GM12875 (cell line): ENCODE results near the gene BCORL1.

Experiments used
- H3K4me3 ChIP-seq: one replicate; pipeline ENCODE4 v1.5.1; 2011; ENCODE audit warnings: low read depth, low read length, control low read depth
- CTCF ChIP-seq: IDR thresholded peaks from 2 replicates; pipeline ENCODE4 v1.5.1; 2011; ENCODE audit warnings: low read depth, mild to moderate bottlenecking, control low read depth, inconsistent platforms, low read length, moderate library complexity, borderline replicate concordance; ENCODE audit not compliant: insufficient read depth

The BCORL1 gene

GRCh38 chrX:130048686-130049222 is 66.3 kb downstream of the BCORL1 start:
- no peak overlapping the region for H3K4me3 ChIP-seq
- no peak for TF ChIP-seq CTCF

GRCh38 chrX:130049821-130050220 is 67.4 kb downstream of the BCORL1 start:
- TF ChIP-seq CTCF: no peak
- no peak overlapping the region for H3K4me3 ChIP-seq

GRCh38 chrX:130051176-130051845 is 68.9 kb downstream of the BCORL1 start:
- H3K4me3 ChIP-seq: no peak overlapping the region
- no peak for TF ChIP-seq CTCF

GRCh38 chrX:130053236-130053635 is 70.8 kb downstream of the BCORL1 start:
- no peak for TF ChIP-seq CTCF
- no peak overlapping the region for H3K4me3 ChIP-seq

GRCh38 chrX:130055103-130055502 is 72.7 kb downstream of the BCORL1 start:
- no peak overlapping the region for H3K4me3 ChIP-seq
- no peak for TF ChIP-seq CTCF

GRCh38 chrX:130055899-130056298 is 73.5 kb downstream of the BCORL1 start:
- H3K4me3 ChIP-seq: no peak overlapping the region
- no peak for TF ChIP-seq CTCF

- TF ChIP-seq CTCF: no peak
- H3K4me3 ChIP-seq: no peak overlapping the region
Measured at GRCh38 chrX:130057209-130057608, 74.8 kb downstream of the BCORL1 start.
